Transverse colon (tissue), 4 donors: ENCODE measurements around the gene TOLLIP. TPM values are rescaled to one million over a fixed set of nuclear protein-coding genes. Genes with fewer than 3 reads are reported as not detected.
A peak's percentile ranks its signal among the peaks of the same experiment; 100 is the strongest.
"Not testable (repeated sequence)": the region's sequence is repeated elsewhere in the genome, so short reads cannot be mapped to it uniquely, and the experiment has no call there.

Experiments
- DNase-seq: peaks from one replicate; pipeline ENCODE4 v3.0.0-alpha.2; 2019
- H3K27ac ChIP-seq, 4 donors: fragments of 200-600 bp; sonication (generic); 2 replicates each; pipeline ENCODE4 v1.5.1; 2016 to 2018; ENCODE audit warnings: inconsistent platforms in 4 of 4
- H3K27me3 ChIP-seq: fragments of 200-600 bp; sonication (generic); 2 replicates; pipeline ENCODE4 v1.5.1; 2017; ENCODE audit warnings: inconsistent platforms
- H3K36me3 ChIP-seq, 4 donors: fragments of 200-600 bp; sonication (generic); 2 replicates each; pipeline ENCODE4 v1.5.1; 2017 to 2019; ENCODE audit warnings: inconsistent platforms in 4 of 4
- H3K4me1 ChIP-seq, 4 donors: fragments of 200-600 bp; sonication (generic); 2 replicates each; pipeline ENCODE4 v1.5.1; 2017 to 2020; ENCODE audit warnings: inconsistent platforms in 4 of 4
- H3K4me3 ChIP-seq, 4 donors: fragments of 200-600 bp; sonication (generic); 1 replicate in 1 of 4; 2 replicates in 3 of 4; pipeline versions ENCODE4 v1.5.1 to v1.6.1; 2017 to 2019; ENCODE audit warnings: inconsistent platforms in 4 of 4
- H3K9me3 ChIP-seq, 2 donors: fragments of 200-600 bp; sonication (generic); 2 replicates each; pipeline ENCODE4 v1.5.1; 2017 to 2019; ENCODE audit warnings: inconsistent platforms in 2 of 2
- CTCF ChIP-seq, 5 experiments: fragments of 200-600 bp in 3 of 5; fragments of 450-650 bp in 2 of 5; sonication (generic) in 3 of 5; IDR thresholded peaks; 1 replicate in 2 of 5; 2 replicates in 3 of 5; pipeline ENCODE4 v1.5.1; 2016 to 2017; ENCODE audit warnings: antibody characterized with exemption in 5 of 5, inconsistent platforms in 3 of 5, mild to moderate bottlenecking in 2 of 5, moderate library complexity in 1 of 5
- EP300 ChIP-seq: sonication (generic); formaldehyde crosslinking; IDR thresholded peaks from one replicate; pipeline ENCODE4 v1.6.1; 2017; ENCODE audit warnings: antibody characterized with exemption, low read depth
- POLR2A ChIP-seq: fragments of 450-650 bp; IDR thresholded peaks from one replicate; pipeline ENCODE4 v1.6.1; 2016; ENCODE audit warnings: antibody characterized with exemption, mild to moderate bottlenecking, moderate library complexity
- POLR2AphosphoS5 ChIP-seq, 3 donors: sonication (generic); formaldehyde crosslinking; IDR thresholded peaks; one replicate each; pipeline ENCODE4 v1.6.1; 2016; ENCODE audit warnings: antibody characterized with exemption in 3 of 3
- WGBS, 2 donors: methylation state at CpG; one replicate each; pipeline ENCODE4 v1.1.5; 2018; ENCODE audit warnings: low coverage in 1 of 2; 5-methylcytosine and 5-hydroxymethylcytosine counted together
- in situ Hi-C, 4 donors: fragments of 200-750 bp; cut with MboI; loops; one replicate each; pipeline versions ENCODE4 v1.15.0 to v1.15.1; 2017; ENCODE audit warnings: low sequenced_read_pairs in 3 of 4, low pct_ligation_motif_present in 1 of 4, low pct_unique_long_range_greater_than_20kb in 1 of 4
- intact Hi-C: fragments of 100-400 bp; cut with DNase I; formaldehyde crosslinking; loops from one replicate; pipeline ENCODE4 v1.15.1; 2023; ENCODE audit warnings: low total_unique reads
- total RNA-seq, 4 donors: library from RNA; depleted of rRNA; stranded (reverse); fragments of >200 nt; gene quantifications; one replicate each; pipeline ENCODE4 v1.1.0, GENCODE V29; 2016

Gene TOLLIP
- total RNA-seq, 4 donors from 2014 or later, result 25.9 to 132 (median 50.4) TPM

DNA sequence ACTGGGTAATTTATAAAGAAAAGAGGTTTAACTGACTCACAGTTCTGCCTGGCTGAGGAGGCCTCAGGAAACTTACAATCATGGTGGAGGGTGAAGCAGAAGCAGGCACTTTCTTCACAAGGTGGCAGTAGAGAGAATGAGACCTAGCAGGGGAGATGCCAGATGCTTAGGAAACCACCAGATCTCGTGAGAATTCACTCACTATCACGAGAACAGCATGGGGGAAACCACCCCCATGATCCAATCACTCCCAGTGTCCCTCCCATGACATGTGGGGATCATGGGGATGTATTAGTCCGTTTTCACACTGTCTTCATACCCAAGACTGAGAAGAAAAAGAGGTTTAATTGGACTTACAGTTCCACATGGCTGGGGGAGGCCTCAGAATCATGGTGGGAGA, 45.0 kb downstream of the TOLLIP start:
- DNase-seq, H3K4me3 ChIP-seq, in situ Hi-C loops, H3K36me3 ChIP-seq, H3K27me3 ChIP-seq, intact Hi-C loops, H3K9me3 ChIP-seq: not testable (repeated sequence)
- Histone ChIP-seq H3K4me1 (peaks cover 17 to 27% (median 21%) of the 10 kb centered on the region in 4 donors), H3K27ac (peak overlapping the region in 3 of 4 donors; percentile 22 to 86 (median 85))
- 21% methylated on average over 3 of the region's 3 CpGs; no CpG with 5 or more reads in 1 of the 2 donors for WGBS, 2 donors
- TF ChIP-seq CTCF (IDR thresholded peaks at IDR 0.05), result peak; percentile 26 to 52 (median 46)

DNA sequence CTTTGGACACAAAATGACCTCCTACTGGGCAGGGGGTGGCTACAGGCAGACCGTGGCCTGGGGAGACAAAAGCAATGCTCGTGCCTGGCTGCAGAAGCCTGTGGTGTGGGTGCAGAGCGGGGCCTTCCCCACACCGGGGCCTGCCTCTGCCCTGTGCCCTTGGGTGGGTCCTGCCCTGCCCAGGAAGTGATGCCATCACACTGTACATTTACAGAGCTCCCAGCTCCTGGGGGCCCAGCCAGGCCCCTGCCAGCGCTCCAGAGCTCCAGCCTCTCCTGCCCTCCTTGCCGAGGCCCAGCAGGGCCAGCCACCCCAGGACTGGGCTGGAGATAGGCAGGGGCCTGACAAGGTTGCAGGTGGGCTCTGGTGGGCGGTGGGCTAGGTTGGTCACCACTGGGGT, 46.4 kb downstream of the TOLLIP start:
- WGBS, 2 donors, result 27% methylated on average over 5 of the region's 7 CpGs; no CpG with 5 or more reads in 1 of the 2 donors
- Histone ChIP-seq H3K27ac (peak overlapping the region; percentile 69 to 86 (median 79)), H3K4me1 (peaks cover 17 to 27% (median 21%) of the 10 kb centered on the region in 4 donors), H3K27me3 (no peaks in the 10 kb centered on the region), H3K36me3 (no peaks in the 10 kb centered on the region), H3K9me3 (no peaks in the 10 kb centered on the region), H3K4me3 (peak overlapping the region in 2 of 4 donors; percentile 22 to 55)
- intact Hi-C loops (no loop called here), in situ Hi-C loops (no loop called here)
- DNase-seq, result peak; percentile 58
- TF ChIP-seq POLR2AphosphoS5 (IDR thresholded peaks at IDR 0.05) (no peak), POLR2A (no peak), CTCF (IDR thresholded peaks at IDR 0.05) (no peak), EP300 (no peak)

GRCh38 chr11:1262172-1263006, 47.0 kb downstream of the TOLLIP start:
- H3K27ac ChIP-seq, result peak overlapping the region; percentile 69 to 86 (median 79)
- no peaks in the 10 kb centered on the region for H3K36me3 ChIP-seq
- WGBS, 2 donors, result 13% methylated on average over 26 of the region's 31 CpGs; no CpG with 5 or more reads in 1 of the 2 donors
- H3K9me3 ChIP-seq, result no peaks in the 10 kb centered on the region
- peaks cover 17 to 27% (median 21%) of the 10 kb centered on the region in 4 donors for H3K4me1 ChIP-seq
- DNase-seq, result peak; percentile 96
- in situ Hi-C loops, result no loop called here
- H3K4me3 ChIP-seq, result peak overlapping the region; percentile 22 to 55 (median 27)
- no peak for TF ChIP-seq CTCF (IDR thresholded peaks at IDR 0.05)
- peak; percentile 52 for TF ChIP-seq POLR2A
- peak; percentile 40 to 62 (median 55) for TF ChIP-seq POLR2AphosphoS5 (IDR thresholded peaks at IDR 0.05)
- no peak for TF ChIP-seq EP300
- no peaks in the 10 kb centered on the region for H3K27me3 ChIP-seq
- intact Hi-C loops, result no loop called here

GRCh38 chr11:1261241-1262071, 48.0 kb downstream of the TOLLIP start:
- peak overlapping the region in 1 of 4 donors; percentile 55 for H3K4me3 ChIP-seq
- no peak for TF ChIP-seq CTCF (IDR thresholded peaks at IDR 0.05)
- in situ Hi-C loops, result no loop called here
- WGBS, 2 donors, result 83% methylated on average over 39 of the region's 39 CpGs; no CpG with 5 or more reads in 1 of the 2 donors
- H3K4me1 ChIP-seq, result peaks cover 17 to 27% (median 21%) of the 10 kb centered on the region in 4 donors
- no peak for DNase-seq
- intact Hi-C loops, result no loop called here
- no peaks in the 10 kb centered on the region for H3K27me3 ChIP-seq
- H3K36me3 ChIP-seq, result no peaks in the 10 kb centered on the region
- H3K27ac ChIP-seq, result peak overlapping the region; percentile 69 to 86 (median 79)
- H3K9me3 ChIP-seq, result no peaks in the 10 kb centered on the region
